ENCODE data around the gene SNAPIN. TPM values are rescaled to one million over a fixed set of nuclear protein-coding genes. Genes with fewer than 3 reads are reported as not detected.
A peak's percentile ranks its signal among the peaks of the same experiment; 100 is the strongest.

SNAPIN gene
- total RNA-seq, 4 donors from 2014 or later, result 39.9 to 61.2 (median 51.1) TPM

DNA sequence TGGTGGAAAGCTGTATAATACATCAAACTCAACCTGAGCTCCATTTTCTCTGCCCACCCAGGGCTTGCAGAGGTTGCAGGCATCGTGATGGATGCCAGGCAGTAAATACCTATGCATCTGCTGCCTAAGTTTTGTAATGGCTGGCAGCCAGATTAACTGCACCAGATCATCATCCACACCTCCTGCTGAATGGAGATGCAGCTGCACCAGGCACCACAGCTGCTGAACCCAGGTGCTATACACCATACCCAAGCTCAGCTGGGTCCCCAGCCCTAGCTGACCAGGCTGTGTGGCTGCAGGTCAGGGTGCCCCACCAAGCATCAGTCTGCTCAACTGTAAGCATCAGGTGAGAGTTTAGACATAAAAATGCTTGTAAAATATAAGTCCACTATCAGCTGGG, 6.7 kb upstream of the SNAPIN start:
- no peak overlapping the region for H3K27ac ChIP-seq
- peaks cover 6 to 37% (median 9%) of the 10 kb centered on the region in 3 donors for H3K4me1 ChIP-seq
- H3K27me3 ChIP-seq, result no peaks in the 10 kb centered on the region
- WGBS, 2 donors, result 56 to 60% methylated on average over 1 of the region's 1 CpG
- H3K4me3 ChIP-seq, result no peak overlapping the region
- intact Hi-C loops (cut with DNase I), result no loop called here
- peaks cover 0 to 5% (median 0%) of the 10 kb centered on the region in 3 donors for H3K36me3 ChIP-seq
- no peak for TF ChIP-seq POLR2A (IDR thresholded peaks at IDR 0.05)
- TF ChIP-seq, protein P1, sequence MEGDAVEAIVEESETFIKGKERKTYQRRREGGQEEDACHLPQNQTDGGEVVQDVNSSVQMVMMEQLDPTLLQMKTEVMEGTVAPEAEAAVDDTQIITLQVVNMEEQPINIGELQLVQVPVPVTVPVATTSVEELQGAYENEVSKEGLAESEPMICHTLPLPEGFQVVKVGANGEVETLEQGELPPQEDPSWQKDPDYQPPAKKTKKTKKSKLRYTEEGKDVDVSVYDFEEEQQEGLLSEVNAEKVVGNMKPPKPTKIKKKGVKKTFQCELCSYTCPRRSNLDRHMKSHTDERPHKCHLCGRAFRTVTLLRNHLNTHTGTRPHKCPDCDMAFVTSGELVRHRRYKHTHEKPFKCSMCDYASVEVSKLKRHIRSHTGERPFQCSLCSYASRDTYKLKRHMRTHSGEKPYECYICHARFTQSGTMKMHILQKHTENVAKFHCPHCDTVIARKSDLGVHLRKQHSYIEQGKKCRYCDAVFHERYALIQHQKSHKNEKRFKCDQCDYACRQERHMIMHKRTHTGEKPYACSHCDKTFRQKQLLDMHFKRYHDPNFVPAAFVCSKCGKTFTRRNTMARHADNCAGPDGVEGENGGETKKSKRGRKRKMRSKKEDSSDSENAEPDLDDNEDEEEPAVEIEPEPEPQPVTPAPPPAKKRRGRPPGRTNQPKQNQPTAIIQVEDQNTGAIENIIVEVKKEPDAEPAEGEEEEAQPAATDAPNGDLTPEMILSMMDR (IDR thresholded peaks at IDR 0.05), result no peak
- DNase-seq, result no peak
- H3K9me3 ChIP-seq, result no peaks in the 10 kb centered on the region

- DNase-seq, result no peak
- 26 to 65% methylated on average over 3 of the region's 3 CpGs for WGBS, 2 donors
- Histone ChIP-seq H3K4me3 (no peak overlapping the region), H3K36me3 (no peaks in the 10 kb centered on the region), H3K27me3 (no peaks in the 10 kb centered on the region), H3K4me1 (peaks cover 6 to 30% (median 6%) of the 10 kb centered on the region in 3 donors), H3K9me3 (no peaks in the 10 kb centered on the region), H3K27ac (peak overlapping the region; percentile 26 to 67 (median 60))
- TF ChIP-seq, protein P1 (IDR thresholded peaks at IDR 0.05), result no peak
- no peak for TF ChIP-seq POLR2A (IDR thresholded peaks at IDR 0.05)
- intact Hi-C loops (cut with DNase I), result no loop called here
These were observed 5.5 kb upstream of the SNAPIN start for GRCh38 chr1:153652805-153653500.

DNA sequence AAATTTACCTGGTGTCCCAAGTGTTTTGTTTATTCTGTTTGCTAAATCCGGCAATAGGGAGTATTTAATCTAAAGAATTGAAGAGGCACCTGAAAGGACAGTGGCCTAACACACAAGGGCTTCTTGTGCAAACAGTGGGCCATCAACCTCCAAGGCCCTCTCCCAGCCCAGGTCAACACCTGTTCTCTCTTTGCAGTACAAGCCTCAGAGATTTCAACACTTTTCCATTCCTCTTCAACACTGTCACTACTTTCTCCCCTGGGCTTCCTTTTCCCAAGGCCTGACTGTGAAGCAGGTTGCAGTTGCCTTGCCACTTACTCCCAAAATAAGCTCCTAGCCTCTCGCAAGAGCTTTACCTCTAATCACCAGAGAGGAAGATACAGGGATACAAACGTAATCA, 3.2 kb upstream of the SNAPIN start:
- peaks cover 0 to 5% (median 0%) of the 10 kb centered on the region in 3 donors for H3K36me3 ChIP-seq
- 92 to 93% methylated on average over 2 to 3 of the region's 3 CpGs for WGBS, 2 donors
- H3K4me1 ChIP-seq, result peaks cover 11 to 34% (median 17%) of the 10 kb centered on the region in 3 donors
- TF ChIP-seq, protein P1 (IDR thresholded peaks at IDR 0.05), result no peak
- H3K9me3 ChIP-seq, result no peaks in the 10 kb centered on the region
- no peak overlapping the region for H3K27ac ChIP-seq
- intact Hi-C loops (cut with DNase I), result no loop called here
- no peaks in the 10 kb centered on the region for H3K27me3 ChIP-seq
- no peak for DNase-seq
- H3K4me3 ChIP-seq, result no peak overlapping the region

DNA sequence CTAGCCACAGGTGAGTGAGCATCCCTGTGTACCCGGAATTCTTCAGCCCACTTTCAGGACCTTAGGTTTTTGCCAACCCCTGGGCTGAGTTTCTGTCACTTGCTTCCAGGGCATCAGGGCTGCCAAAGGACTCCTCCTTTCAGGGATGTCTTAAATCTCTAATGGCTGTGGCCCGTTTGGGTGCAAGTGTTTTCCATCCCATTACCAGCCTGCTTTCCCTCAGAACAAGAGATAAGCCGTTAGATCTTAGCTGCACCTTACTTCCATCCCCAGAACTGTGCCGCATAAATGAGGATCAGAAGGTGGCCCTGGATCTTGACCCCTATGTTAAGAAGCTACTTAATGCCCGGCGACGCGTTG, 652 bp downstream of the SNAPIN start:
- Histone ChIP-seq H3K27me3 (no peaks in the 10 kb centered on the region), H3K4me3 (peak overlapping the region; percentile 61 to 88 (median 80)), H3K4me1 (peaks cover 11 to 22% (median 11%) of the 10 kb centered on the region in 3 donors), H3K36me3 (peaks cover 12 to 44% (median 34%) of the 10 kb centered on the region in 3 donors), H3K9me3 (no peaks in the 10 kb centered on the region), H3K27ac (peak overlapping the region; percentile 91 to 99 (median 98))
- 29 to 30% methylated on average over 7 of the region's 8 CpGs for WGBS, 2 donors
- DNase-seq, result no peak
- intact Hi-C loops (cut with DNase I), result no loop called here
- no peak for TF ChIP-seq POLR2A (IDR thresholded peaks at IDR 0.05)

- Histone ChIP-seq H3K4me3 (peak overlapping the region; percentile 61 to 88 (median 80)), H3K27me3 (no peaks in the 10 kb centered on the region), H3K4me1 (peaks cover 11 to 22% (median 11%) of the 10 kb centered on the region in 3 donors), H3K9me3 (no peaks in the 10 kb centered on the region), H3K36me3 (peaks cover 16 to 49% (median 39%) of the 10 kb centered on the region in 3 donors), H3K27ac (peak overlapping the region in 3 of 4 donors; percentile 91 to 99 (median 99))
- TF ChIP-seq, protein P1 (IDR thresholded peaks at IDR 0.05), result no peak
- no peak for TF ChIP-seq POLR2A (IDR thresholded peaks at IDR 0.05)
- no peak for DNase-seq
- intact Hi-C loops (cut with DNase I), result no loop called here
- 76 to 77% methylated on average over 7 to 9 of the region's 9 CpGs for WGBS, 2 donors
These were observed 1.2 kb downstream of the SNAPIN start for GRCh38 chr1:153659656-153660055.

Measured in esophagus squamous epithelium (tissue), 5 donors.